GM19193 (cell line): Measurements from ENCODE around the gene VMAC.

Experiments used
- POLR2A ChIP-seq: IDR thresholded peaks from 4 replicates; pipeline ENCODE4 v1.6.1; 2011; ENCODE audit not compliant: insufficient read depth, insufficient read length; ENCODE audit errors: extremely low read depth

The VMAC gene

DNA sequence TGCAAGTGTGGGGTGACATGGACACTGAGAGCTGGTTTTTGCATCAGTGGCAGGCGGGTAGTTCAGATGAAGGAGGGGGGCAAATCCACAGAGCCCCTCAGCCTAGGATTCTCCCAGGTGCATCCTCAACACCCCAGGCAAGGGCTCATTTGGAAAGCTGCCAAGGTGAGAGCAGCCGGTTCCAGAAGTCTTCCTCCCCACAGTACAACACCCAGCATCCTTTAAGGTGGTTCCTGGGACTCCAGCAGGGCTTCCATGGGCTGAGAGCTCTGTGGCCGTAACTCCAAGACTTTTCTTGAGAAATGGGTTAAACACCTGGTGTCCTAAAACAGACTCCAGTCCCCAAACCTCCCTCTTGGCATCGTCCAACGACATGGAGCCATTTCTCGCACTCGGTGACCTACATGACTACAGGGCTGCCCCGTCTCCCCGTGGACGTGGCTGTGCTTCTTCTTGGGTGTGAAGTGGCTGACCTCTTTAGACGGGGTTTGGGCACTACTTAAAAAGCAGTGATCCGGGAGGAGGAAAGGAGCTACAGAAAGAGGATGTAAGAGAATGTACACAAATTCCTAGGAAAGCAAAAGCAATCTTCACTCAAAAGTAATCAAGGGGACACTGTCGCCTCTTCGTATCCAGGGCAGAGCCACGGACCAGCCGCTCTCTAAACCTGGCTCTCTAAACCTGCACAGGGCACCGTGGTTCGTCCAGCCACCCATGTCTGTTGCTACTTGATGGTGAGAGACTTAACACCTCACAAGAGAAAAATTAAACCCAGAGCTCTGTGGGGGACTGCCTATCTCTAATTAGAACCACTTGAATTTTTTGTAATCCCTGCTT, 47.7 kb downstream of the VMAC start:
- TF ChIP-seq POLR2A = no peak

DNA sequence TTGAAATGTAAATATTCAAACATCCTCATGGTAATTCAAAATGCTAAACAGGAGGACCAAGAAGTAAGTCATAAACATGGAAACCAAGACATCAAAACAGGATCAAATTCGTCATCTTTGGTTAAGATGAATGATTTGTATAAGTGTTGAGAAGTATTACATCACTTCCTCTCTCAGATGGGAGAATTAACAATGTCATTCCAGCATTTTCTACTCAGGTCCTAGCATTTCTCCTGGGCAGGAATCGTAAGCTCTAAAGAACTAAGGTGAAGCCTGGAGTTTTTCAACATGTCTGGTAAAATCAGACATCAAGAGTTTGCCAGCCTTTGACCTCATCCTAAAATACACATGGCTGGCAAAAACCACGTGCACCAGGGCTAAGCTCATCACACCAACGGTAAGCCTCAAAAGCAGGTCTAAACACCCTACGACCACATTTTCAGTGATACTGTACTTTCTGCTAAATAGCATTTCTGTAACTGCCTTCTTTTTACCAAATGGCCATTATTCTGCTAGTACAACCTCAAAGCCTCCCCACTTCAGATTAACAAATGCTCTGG, 48.4 kb downstream of the VMAC start:
- TF ChIP-seq POLR2A = no peak

DNA sequence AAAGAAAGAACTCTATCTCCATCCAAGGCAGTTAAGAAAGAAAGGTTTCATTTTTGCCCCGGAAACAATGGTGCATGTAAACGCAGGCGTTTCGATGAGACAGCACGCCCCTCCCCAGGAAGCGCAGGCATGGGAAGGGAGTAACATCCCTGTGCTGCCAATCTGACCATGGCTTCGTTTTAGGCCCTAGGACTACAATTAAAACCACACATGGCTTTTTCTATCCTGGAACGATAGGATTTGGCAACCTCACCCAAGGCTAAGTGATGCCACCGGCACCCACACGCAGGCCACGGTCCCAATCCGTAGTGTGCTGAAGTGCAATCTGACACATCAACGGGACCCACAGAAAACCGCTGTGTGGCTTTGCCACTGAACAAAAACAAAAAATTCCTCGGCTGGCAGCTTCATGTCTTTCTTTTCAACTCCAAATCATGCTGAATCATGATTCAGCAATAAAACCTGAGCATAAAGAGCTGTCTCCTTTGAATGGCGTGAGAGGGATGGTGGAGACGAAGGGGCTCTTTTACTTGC, 49.1 kb downstream of the VMAC start:
- no peak for TF ChIP-seq POLR2A

DNA sequence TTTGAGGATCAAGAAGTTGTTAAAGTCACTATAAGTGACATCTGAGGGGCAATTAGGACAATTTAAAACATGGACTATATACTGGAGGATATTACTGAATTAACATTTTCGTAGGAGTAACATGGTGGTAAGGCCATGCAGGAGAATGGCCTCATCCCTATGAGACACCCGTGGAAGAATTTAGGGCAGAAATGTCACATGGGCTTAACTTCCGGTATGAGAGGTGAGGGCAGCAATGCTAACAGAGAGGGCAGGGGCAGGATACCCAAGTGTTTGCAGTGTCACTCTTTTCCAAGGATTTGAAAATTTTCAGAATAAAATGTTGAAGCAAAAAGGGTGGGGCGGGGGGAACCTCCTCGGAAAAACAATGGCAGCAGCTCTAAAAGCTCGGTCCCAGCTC, 49.6 kb downstream of the VMAC start:
- no peak for TF ChIP-seq POLR2A

DNA sequence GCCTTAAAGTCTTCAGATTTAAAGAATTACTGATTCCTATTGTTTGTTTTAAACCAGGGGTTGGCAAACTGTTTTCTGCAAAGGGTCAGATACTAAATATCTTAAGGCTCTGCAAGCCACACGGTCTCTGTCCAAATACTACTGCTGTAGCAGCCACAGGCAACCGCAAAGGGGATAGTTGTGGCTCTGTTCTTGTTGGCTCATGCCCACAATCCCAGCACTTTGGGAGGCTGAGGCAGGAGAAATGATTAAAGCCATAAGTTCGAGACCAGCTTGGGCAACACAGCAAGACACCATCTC, 50.9 kb downstream of the VMAC start:
- TF ChIP-seq POLR2A = no peak

DNA sequence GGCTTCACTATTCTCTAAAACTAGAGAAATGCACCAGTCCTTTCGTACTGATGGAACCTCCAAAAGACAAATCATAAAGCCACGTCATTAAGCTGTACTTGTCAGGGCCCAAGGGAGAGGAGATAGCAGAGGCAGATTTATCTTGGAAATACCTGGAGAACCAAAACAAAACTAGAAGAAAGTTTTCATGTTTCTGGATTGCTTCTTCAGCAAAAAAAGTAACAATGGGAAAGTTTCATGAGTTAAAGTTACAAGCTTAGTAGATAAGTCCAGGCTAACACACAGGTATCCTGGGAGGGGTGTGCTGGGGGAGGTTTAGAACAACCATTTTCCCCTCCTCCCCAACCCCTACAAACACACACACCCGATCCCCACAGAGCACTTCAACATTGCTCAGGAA, 51.7 kb downstream of the VMAC start:
- TF ChIP-seq POLR2A = no peak

DNA sequence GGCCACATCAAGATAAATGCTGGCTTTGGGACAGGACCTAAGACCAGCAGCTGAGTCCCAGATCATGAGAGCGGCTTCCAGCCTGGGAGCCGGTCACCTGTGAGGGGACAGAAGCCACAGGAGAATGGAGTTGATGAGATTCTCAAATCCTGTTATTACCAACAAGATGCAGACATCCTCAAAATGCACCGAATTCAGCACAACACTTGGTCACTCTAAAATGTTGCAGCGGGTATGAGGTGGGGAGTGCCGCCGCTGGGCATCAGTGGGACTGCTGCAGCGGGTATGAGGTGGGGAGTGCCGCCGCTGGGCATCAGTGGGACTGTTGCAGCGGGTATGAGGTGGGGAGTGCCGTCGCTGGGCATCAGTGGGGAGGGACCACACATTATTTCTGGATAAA, 52.1 kb downstream of the VMAC start:
- TF ChIP-seq POLR2A = no peak

DNA sequence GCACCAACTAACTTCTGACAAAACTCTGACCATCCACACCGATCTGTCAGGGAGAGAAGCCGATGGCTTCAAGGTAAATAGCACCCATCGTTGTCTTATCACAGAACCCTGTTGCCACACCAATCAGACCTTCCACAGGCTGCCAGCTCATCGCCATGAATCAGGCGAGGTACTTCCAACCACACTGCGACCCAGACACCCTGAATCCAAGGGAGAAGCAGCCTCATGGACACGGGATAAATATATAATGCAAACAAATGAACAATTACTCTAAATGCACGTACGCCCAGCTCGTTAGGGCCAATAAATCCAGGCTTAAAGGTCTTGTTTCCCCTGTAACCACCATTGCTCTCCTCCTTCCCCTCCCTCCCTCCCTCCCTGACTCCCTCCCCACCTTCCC, 52.5 kb downstream of the VMAC start:
- no peak for TF ChIP-seq POLR2A

DNA sequence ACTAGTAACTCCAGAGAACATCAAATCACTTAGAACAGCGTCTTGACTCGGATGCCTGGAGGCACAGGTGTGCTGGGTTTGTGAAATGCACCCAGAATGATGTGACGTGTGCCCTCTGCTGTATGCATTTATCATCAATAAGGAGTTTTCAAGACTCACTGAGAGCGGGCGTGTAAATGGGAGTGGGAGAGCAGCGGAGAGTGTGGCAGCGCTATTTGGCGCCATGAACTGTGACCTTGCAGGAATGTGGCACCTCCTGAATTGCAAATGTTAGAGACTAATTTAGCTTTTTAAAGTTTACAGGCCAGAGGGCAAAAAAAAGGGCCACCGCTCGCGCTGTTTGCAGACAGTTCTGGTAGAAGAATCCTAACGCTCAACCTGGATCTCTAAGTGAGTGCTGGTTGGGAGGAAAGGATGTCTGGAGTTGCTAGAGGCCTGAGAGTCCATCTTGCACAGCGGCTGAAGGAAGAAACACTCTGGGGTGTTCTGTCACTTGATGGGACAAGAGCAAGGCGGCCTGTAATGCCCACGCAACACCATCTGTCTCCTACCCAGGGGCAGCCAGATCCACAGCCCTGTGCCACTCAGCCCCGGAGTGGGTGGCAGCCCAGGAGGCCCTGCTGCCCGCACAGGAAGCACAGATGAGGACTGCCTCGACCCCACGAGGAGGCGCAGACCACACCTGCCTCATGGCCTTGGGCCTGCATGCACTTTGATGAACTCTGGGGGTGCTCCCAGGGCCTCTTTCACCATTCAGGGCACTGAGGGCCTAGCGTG, 53.6 kb downstream of the VMAC start:
- TF ChIP-seq POLR2A = no peak

DNA sequence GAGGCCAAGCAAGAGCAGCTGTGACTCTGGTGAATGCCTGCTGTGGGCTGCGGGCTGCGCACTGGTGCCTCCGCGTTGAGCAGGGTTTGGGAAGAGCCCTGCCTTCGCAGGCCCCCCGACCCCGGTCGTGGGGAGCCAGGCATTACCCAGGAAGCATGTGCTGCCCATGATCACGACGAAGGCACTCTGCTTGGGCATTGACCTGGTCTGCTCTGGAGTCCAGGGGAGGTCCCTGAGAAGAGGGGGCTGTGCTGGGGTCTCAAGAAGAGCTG, 54.1 kb downstream of the VMAC start:
- TF ChIP-seq POLR2A = no peak

DNA sequence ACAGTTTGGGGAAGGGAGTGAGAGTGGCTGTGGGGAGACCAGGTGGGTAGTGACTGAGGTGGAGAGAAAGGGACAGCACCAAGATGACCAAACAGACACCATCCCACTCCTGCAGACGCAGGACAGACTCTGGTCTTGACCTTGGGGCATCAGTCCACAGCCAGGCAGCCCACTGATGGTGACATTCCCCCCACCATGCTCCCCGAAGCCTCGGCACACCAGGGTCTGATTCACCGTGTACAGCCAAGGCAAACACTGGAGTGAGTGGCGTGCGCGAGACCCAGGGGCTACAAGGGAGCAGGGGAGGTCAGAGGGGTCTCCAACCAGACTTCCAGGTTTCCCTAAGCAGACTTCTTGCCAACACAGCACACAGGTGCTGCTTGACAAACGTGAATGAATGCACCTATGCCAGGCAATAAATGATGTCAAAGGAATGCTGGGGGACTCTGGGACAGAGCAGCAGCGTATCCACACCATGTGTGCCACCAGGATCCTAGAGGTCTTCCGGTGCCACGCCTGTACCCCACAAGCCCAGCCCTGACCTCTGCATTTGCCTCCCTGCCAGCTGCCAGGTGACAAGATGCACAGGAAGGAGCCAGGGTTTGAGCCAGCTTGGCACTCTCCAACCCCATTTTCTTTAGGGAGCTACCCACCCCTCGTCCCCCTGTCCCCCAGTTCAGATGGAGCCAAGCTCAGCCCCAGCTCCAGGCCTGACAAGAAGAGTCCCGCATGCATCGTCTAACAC, 54.8 kb downstream of the VMAC start:
- TF ChIP-seq POLR2A = no peak
